WTC11 (cell line): Measurements from ENCODE around the gene ADAMTSL5. TPM values are rescaled to one million over a fixed set of nuclear protein-coding genes. Genes with fewer than 3 reads are reported as not detected.

Experiments used
- ATAC-seq: fragments of 200-7000 bp; cut with Tn5 transposase; 2 replicates; pipeline ENCODE4 v1.10.0; 2021; ENCODE audit warnings: mild to moderate bottlenecking, moderate library complexity
- CTCF ChIA-PET: fragments of 300-600 bp; sonication (Branson Sonifier 250); formaldehyde crosslinking; loops from one replicate; lab custom pipeline; 2021; ENCODE audit warnings: antibody characterized with exemption; lab: Charles Lee
- POLR2A ChIA-PET: fragments of 350-600 bp; sonication (Branson Sonifier 250); formaldehyde crosslinking; loops from one replicate; lab custom pipeline; 2021; ENCODE audit warnings: antibody characterized with exemption; lab: Charles Lee
- DNase-seq: peaks from one replicate; pipeline ENCODE4 v3.0.0; 2021; ENCODE audit warnings: low spot score
- H3K27ac Mint-ChIP-seq: 2 replicates; pipeline ENCODE4 v1.8.0; 2021; ENCODE audit warnings: mixed read lengths
- H3K27me3 Mint-ChIP-seq: 2 replicates; pipeline ENCODE4 v1.8.0; 2021; ENCODE audit warnings: low read depth, mild to moderate bottlenecking, moderate library complexity, mixed read lengths
- H3K36me3 Mint-ChIP-seq: 2 replicates; pipeline ENCODE4 v1.8.0; 2021; ENCODE audit warnings: mixed read lengths
- H3K4me1 Mint-ChIP-seq: 2 replicates; pipeline ENCODE4 v1.8.0; 2022; ENCODE audit warnings: mixed read lengths
- H3K4me3 Mint-ChIP-seq: 2 replicates; pipeline ENCODE4 v1.8.0; 2021; ENCODE audit warnings: mild to moderate bottlenecking, moderate library complexity, mixed read lengths
- H3K9me3 Mint-ChIP-seq: 2 replicates; pipeline ENCODE4 v1.8.0; 2021; ENCODE audit warnings: mixed read lengths
- ATF1 ChIP-seq: sonication (generic); formaldehyde crosslinking; IDR thresholded peaks from 2 replicates; pipeline ENCODE4 v1.8.1; 2023; ENCODE audit warnings: mild to moderate bottlenecking, moderate library complexity, missing genetic modification reagents
- ATF3 ChIP-seq: sonication (generic); formaldehyde crosslinking; conservative IDR thresholded peaks from 2 replicates; pipeline ENCODE4 v1.8.1; 2022; ENCODE audit warnings: mild to moderate bottlenecking, missing genetic modification reagents
- CBFB ChIP-seq: sonication (generic); formaldehyde crosslinking; IDR thresholded peaks from 2 replicates; pipeline ENCODE4 v1.8.1; 2022; ENCODE audit warnings: mild to moderate bottlenecking, low read depth, missing genetic modification reagents
- CTCF ChIP-seq: fragments of 200-600 bp; IDR thresholded peaks from 2 replicates; pipeline ENCODE4 v1.8.0; 2022; ENCODE audit warnings: antibody characterized with exemption
- FOXJ3 ChIP-seq: sonication (generic); formaldehyde crosslinking; IDR thresholded peaks from 2 replicates; pipeline ENCODE4 v1.9.0; 2021; ENCODE audit warnings: missing genetic modification reagents, mild to moderate bottlenecking, borderline replicate concordance
- GABPB1 ChIP-seq: sonication (generic); formaldehyde crosslinking; IDR thresholded peaks from 2 replicates; pipeline ENCODE4 v1.8.1; 2023; ENCODE audit warnings: mild to moderate bottlenecking, missing genetic modification reagents
- IRF1 ChIP-seq: sonication (generic); formaldehyde crosslinking; IDR thresholded peaks from 2 replicates; pipeline ENCODE4 v1.8.0; 2023; ENCODE audit warnings: missing genetic modification reagents
- JAZF1 ChIP-seq: fragments of 250-450 bp; sonication (Bioruptor Pico); IDR thresholded peaks from 2 replicates; pipeline ENCODE4 v1.9.0; 2021; ENCODE audit warnings: moderate library complexity, mild to moderate bottlenecking, inconsistent platforms
- MXD4 ChIP-seq: fragments of 250-450 bp; sonication (Bioruptor Pico); IDR thresholded peaks from 2 replicates; pipeline ENCODE4 v1.8.0; 2021; ENCODE audit warnings: mild to moderate bottlenecking, moderate library complexity, borderline replicate concordance
- MYBL2 ChIP-seq: sonication (generic); formaldehyde crosslinking; IDR thresholded peaks from 2 replicates; pipeline ENCODE4 v1.8.1; 2023; ENCODE audit warnings: mild to moderate bottlenecking, moderate library complexity, missing genetic modification reagents
- NFATC4 ChIP-seq: fragments of 250-450 bp; sonication (Bioruptor Pico); IDR thresholded peaks from 2 replicates; pipeline ENCODE4 v1.9.0; 2021; ENCODE audit warnings: mild to moderate bottlenecking
- PRRX2 ChIP-seq: fragments of 250-450 bp; sonication (Bioruptor Pico); IDR thresholded peaks from 2 replicates; pipeline ENCODE4 v1.8.0; 2021; ENCODE audit warnings: mild to moderate bottlenecking
- TEAD1 ChIP-seq: sonication (generic); formaldehyde crosslinking; IDR thresholded peaks from 2 replicates; pipeline ENCODE4 v1.8.0; 2022; ENCODE audit warnings: mild to moderate bottlenecking, missing genetic modification reagents
- ZNF121 ChIP-seq: sonication (generic); formaldehyde crosslinking; IDR thresholded peaks from 2 replicates; pipeline ENCODE4 v1.8.0; 2023; ENCODE audit warnings: missing genetic modification reagents
- ZNF396 ChIP-seq: fragments of 250-450 bp; sonication (Bioruptor Pico); IDR thresholded peaks from 2 replicates; pipeline ENCODE4 v1.8.0; 2021; ENCODE audit warnings: mild to moderate bottlenecking, moderate library complexity, borderline replicate concordance
- ZNF512 ChIP-seq: sonication (generic); formaldehyde crosslinking; IDR thresholded peaks from 2 replicates; pipeline ENCODE4 v1.8.1; 2022; ENCODE audit warnings: missing genetic modification reagents, borderline replicate concordance
- ZNF532 ChIP-seq: fragments of 250-450 bp; sonication (Bioruptor Pico); IDR thresholded peaks from 2 replicates; pipeline ENCODE4 v1.9.0; 2021; ENCODE audit warnings: mild to moderate bottlenecking, borderline replicate concordance
- total RNA-seq: library from RNA; stranded (reverse); gene quantifications from 3 replicates; pipeline ENCODE4 v1.2.3, GENCODE V29; 2021
- TF ChIP-seq, protein P1 (sequence below): sonication (generic); formaldehyde crosslinking; IDR thresholded peaks from 2 replicates; pipeline ENCODE4 v1.8.1; 2023; ENCODE audit warnings: mild to moderate bottlenecking, missing genetic modification reagents, borderline replicate concordance

Gene ADAMTSL5
- total RNA-seq, 1 experiment from 2014 or later = 1.5 TPM

- TF ChIP-seq ATF3 (CRISPR knock-in tag) = no peak
- TF ChIP-seq PRRX2 = no peak
- no peak for TF ChIP-seq FOXJ3 (CRISPR knock-in tag)
- no peak for TF ChIP-seq MYBL2 (CRISPR knock-in tag)
- TF ChIP-seq ZNF396 (CRISPR knock-in tag) = no peak
- TF ChIP-seq IRF1 (CRISPR knock-in tag) = no peak
- TF ChIP-seq CBFB = no peak
These were observed 9.5 kb downstream of the ADAMTSL5 start (continued) for GRCh38 chr19:1503089-1503924.

GRCh38 chr19:1502433-1503088, 10.3 kb downstream of the ADAMTSL5 start:
- peak overlapping the region; percentile 31; the same call in 1 of the 2 replicates for H3K4me3 Mint-ChIP-seq
- H3K4me1 Mint-ChIP-seq = no peaks in the 10 kb centered on the region; the same call in 1 of the 2 replicates
- TF ChIP-seq ATF1 (CRISPR knock-in tag) (no peak), CBFB (no peak)
- TF ChIP-seq, all 79 proteins: peak for 0
- peaks cover 5% of the 10 kb centered on the region; the same call in 1 of the 2 replicates for H3K36me3 Mint-ChIP-seq
- ChIA-PET POLR2A (interaction anchor here (0.6 to 0.7 kb wide), 2 partner anchors 417 to 1522 kb away, joined by 3 read pairs; no protein-coding TSS in a partner anchor), CTCF (interaction anchor here (0.8 to 2.6 kb wide), 3 partner anchors 12 to 31 kb away, joined by 3 to 15 read pairs (median 3); partner anchors contain the start of gene REEP6)
- DNase-seq = no peak
- no peaks in the 10 kb centered on the region for H3K9me3 Mint-ChIP-seq
- H3K27ac Mint-ChIP-seq = no peak overlapping the region
- H3K27me3 Mint-ChIP-seq = peaks cover 41% of the 10 kb centered on the region
- no peak for ATAC-seq

DNA sequence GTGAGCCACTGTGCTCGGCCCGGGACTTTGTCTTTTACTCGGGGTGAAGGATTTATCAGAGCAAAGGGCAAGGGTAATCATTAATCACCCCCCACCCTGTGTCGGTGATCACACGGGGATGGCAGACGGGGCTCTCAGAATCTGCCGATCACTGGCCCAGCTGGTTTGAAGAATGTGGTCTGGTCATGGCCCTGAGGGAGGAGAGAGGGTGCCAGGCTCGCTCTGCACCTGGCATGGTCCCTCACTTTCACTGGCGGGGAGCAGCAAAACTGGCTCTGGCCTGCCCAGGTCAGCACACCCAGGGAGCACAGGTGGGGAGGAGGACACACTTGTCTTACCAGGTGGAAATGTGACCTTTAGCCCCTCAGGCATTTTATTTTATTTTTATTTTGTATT, 11.6 kb downstream of the ADAMTSL5 start:
- DNase-seq = no peak
- no peak for ATAC-seq
- Mint-ChIP-seq H3K9me3 (no peaks in the 10 kb centered on the region), H3K4me1 (no peaks in the 10 kb centered on the region; the same call in 1 of the 2 replicates), H3K4me3 (no peak overlapping the region), H3K27me3 (peaks cover 39% of the 10 kb centered on the region), H3K36me3 (peaks cover 5% of the 10 kb centered on the region; the same call in 1 of the 2 replicates), H3K27ac (no peak overlapping the region)
- POLR2A ChIA-PET = no interaction called here
- no peak for TF ChIP-seq CTCF
- TF ChIP-seq, protein P1, sequence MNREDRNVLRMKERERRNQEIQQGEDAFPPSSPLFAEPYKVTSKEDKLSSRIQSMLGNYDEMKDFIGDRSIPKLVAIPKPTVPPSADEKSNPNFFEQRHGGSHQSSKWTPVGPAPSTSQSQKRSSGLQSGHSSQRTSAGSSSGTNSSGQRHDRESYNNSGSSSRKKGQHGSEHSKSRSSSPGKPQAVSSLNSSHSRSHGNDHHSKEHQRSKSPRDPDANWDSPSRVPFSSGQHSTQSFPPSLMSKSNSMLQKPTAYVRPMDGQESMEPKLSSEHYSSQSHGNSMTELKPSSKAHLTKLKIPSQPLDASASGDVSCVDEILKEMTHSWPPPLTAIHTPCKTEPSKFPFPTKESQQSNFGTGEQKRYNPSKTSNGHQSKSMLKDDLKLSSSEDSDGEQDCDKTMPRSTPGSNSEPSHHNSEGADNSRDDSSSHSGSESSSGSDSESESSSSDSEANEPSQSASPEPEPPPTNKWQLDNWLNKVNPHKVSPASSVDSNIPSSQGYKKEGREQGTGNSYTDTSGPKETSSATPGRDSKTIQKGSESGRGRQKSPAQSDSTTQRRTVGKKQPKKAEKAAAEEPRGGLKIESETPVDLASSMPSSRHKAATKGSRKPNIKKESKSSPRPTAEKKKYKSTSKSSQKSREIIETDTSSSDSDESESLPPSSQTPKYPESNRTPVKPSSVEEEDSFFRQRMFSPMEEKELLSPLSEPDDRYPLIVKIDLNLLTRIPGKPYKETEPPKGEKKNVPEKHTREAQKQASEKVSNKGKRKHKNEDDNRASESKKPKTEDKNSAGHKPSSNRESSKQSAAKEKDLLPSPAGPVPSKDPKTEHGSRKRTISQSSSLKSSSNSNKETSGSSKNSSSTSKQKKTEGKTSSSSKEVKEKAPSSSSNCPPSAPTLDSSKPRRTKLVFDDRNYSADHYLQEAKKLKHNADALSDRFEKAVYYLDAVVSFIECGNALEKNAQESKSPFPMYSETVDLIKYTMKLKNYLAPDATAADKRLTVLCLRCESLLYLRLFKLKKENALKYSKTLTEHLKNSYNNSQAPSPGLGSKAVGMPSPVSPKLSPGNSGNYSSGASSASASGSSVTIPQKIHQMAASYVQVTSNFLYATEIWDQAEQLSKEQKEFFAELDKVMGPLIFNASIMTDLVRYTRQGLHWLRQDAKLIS (CRISPR knock-in tag) = no peak
- no peak for TF ChIP-seq JAZF1 (CRISPR knock-in tag)
- TF ChIP-seq ZNF396 (CRISPR knock-in tag) = no peak
- no peak for TF ChIP-seq MXD4 (CRISPR knock-in tag)
- TF ChIP-seq MYBL2 (CRISPR knock-in tag) = no peak
- no peak for TF ChIP-seq NFATC4 (CRISPR knock-in tag)
- TF ChIP-seq TEAD1 (CRISPR knock-in tag) = no peak
- TF ChIP-seq ZNF532 (CRISPR knock-in tag) = no peak
- no peak for TF ChIP-seq ZNF121
- no peak for TF ChIP-seq GABPB1 (CRISPR knock-in tag)
- TF ChIP-seq ZNF512 (CRISPR knock-in tag) = no peak
- CTCF ChIA-PET = interaction anchor here (2.6 kb wide), 1 partner anchor 10 kb away, joined by 15 read pairs; the partner anchor contains the start of gene REEP6
